Muscle of leg (tissue), 11 donors: Measurements from ENCODE around the gene CTDSP2. TPM values are rescaled to one million over a fixed set of nuclear protein-coding genes. Genes with fewer than 3 reads are reported as not detected.
"Not testable (repeated sequence)": the region's sequence is repeated elsewhere in the genome, so short reads cannot be mapped to it uniquely, and the experiment has no call there.

ENCODE experiments used
- DNase-seq: peaks from one replicate; pipeline ENCODE4 v3.0.0; 2013
- H3K27ac ChIP-seq: one replicate; pipeline ENCODE4 v1.5.1; 2013; ENCODE audit warnings: mild to moderate bottlenecking, low read length, control low read depth
- H3K27me3 ChIP-seq: one replicate; pipeline ENCODE4 v1.6.1; 2013; ENCODE audit warnings: low read length; ENCODE audit not compliant: control insufficient read depth, insufficient read depth
- H3K36me3 ChIP-seq: one replicate; pipeline ENCODE4 v1.6.1; 2013; ENCODE audit warnings: low read length; ENCODE audit not compliant: control insufficient read depth, insufficient read depth
- H3K4me1 ChIP-seq: one replicate; pipeline ENCODE4 v1.6.1; 2013; ENCODE audit warnings: low read length; ENCODE audit not compliant: control insufficient read depth, insufficient read depth
- H3K4me3 ChIP-seq: one replicate; pipeline ENCODE4 v1.5.1; 2013; ENCODE audit warnings: low read length, control low read depth
- H3K9me3 ChIP-seq: replicated peaks from 2 replicates; pipeline ENCODE4 v1.6.1; 2013; ENCODE audit warnings: low read depth, low read length; ENCODE audit not compliant: control insufficient read depth
- WGBS: methylation state at CpG from one replicate; pipeline ENCODE4 v1.1.5; 2013; ENCODE audit warnings: missing lambda C conversion rate; ENCODE audit not compliant: insufficient coverage; 5-methylcytosine and 5-hydroxymethylcytosine counted together
- polyA plus RNA-seq, 8 donors: library from polyadenylated mRNA; unstranded; fragments of 120-200 nt; gene quantifications; one replicate each; pipeline versions ENCODE4 v1.2.1 to v1.2.3, GENCODE V29; 2013; ENCODE audit warnings: inconsistent platforms in 1 of 8, low replicate concordance in 1 of 8; ENCODE audit not compliant: insufficient read length in 8 of 8, insufficient read depth in 1 of 8
- total RNA-seq: library from RNA; stranded (reverse); fragments of 120-200 nt; gene quantifications from one replicate; pipeline ENCODE4 v1.2.4, GENCODE V29; 2013

Gene CTDSP2
- total and polyA plus RNA-seq, 9 donors = 94.3 to 215 (median 191) TPM

DNA sequence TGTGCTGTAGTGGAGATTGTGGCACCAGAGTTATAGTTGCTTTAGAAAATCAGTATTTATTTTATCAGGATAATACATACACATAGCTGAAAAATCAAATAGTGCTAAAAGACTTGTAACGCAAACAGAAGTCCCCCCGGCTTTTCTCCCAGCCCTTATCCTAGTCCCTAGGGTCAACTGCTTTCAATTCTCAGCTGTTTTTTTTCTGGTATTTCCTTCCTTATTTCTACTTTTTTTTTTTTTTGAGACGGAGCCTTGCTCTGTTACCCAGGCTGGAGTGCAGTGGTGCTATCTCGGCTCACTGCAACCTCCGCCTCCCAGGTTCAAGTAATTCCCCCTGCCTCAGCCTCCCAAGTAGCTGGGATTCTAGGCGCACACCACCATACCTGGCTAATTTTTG, 8.4 kb upstream of the CTDSP2 start:
- no peak for DNase-seq
- H3K36me3 ChIP-seq = no peaks in the 10 kb centered on the region
- WGBS = 61% methylated on average over 2 of the region's 6 CpGs
- no peaks in the 10 kb centered on the region for H3K9me3 ChIP-seq
- no peak overlapping the region for H3K4me3 ChIP-seq
- H3K27ac ChIP-seq = no peak overlapping the region
- peaks cover 3% of the 10 kb centered on the region for H3K27me3 ChIP-seq
- peaks cover 39% of the 10 kb centered on the region for H3K4me1 ChIP-seq

GRCh38 chr12:57853864-57854556, 7.5 kb upstream of the CTDSP2 start:
- Histone ChIP-seq H3K27me3 (peaks cover 3% of the 10 kb centered on the region), H3K4me3 (no peak overlapping the region), H3K27ac (peak overlapping the region; percentile 90), H3K36me3 (no peaks in the 10 kb centered on the region), H3K9me3 (no peaks in the 10 kb centered on the region), H3K4me1 (peaks cover 39% of the 10 kb centered on the region)
- DNase-seq = no peak
- WGBS = 83% methylated on average over 2 of the region's 2 CpGs

DNA sequence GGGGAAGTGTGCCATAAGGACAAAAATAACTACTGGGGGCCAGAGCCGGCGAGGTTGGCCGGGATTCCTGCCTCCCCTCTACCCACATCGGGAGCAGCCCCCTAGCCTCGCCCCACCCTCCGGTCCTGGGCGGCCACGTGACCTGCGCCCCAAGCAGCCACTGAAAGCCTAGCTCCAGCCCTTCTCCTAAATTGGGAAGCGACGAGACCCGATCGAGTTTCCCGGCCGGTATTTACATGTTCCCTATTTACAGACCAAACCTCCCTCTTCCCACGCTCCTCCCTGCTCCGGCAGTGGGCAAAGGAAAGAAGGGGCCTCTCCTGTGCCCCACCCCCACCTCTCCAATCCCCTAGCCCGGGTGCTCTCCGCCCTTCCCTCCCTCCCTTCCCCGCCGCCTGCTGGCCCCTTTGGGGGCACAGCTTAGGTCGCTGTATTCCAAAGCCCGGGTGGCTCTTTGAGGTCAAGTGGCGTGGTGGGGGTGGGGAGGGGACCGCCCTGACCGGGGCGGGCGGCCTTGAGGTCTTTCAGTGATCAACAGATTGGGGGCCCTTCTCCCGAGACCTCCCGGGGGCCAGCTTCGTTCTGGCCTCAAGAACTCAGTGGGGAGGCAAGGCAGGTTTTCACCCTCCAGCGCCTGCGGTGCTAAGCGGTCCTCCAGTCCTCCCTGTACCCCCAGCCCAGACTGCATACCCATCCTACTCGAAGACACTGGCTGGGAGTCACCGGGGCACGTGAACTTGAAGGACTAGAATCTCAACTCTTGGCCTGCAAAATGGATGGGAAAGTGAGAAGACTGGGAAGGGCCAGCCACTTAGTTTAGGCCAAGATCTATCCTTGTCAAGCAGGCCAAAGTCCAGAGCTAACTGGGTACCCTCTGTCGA, 6.3 kb upstream of the CTDSP2 start:
- peaks cover 3% of the 10 kb centered on the region for H3K27me3 ChIP-seq
- peak; percentile 87 for DNase-seq
- WGBS = 7% methylated on average over 21 of the region's 38 CpGs
- peak overlapping the region; percentile 39 for H3K4me3 ChIP-seq
- no peaks in the 10 kb centered on the region for H3K9me3 ChIP-seq
- peaks cover 43% of the 10 kb centered on the region for H3K4me1 ChIP-seq
- no peaks in the 10 kb centered on the region for H3K36me3 ChIP-seq
- peak overlapping the region; percentile 90 for H3K27ac ChIP-seq

- Histone ChIP-seq H3K9me3 (no peaks in the 10 kb centered on the region), H3K36me3 (no peaks in the 10 kb centered on the region), H3K4me1 (peaks cover 48% of the 10 kb centered on the region), H3K27ac (peak overlapping the region; percentile 90), H3K27me3 (peaks cover 3% of the 10 kb centered on the region), H3K4me3 (peak overlapping the region; percentile 39)
- 61% methylated on average over 4 of the region's 11 CpGs for WGBS
- DNase-seq = no peak
Observed at GRCh38 chr12:57852200-57852599, 5.7 kb upstream of the CTDSP2 start.

- H3K4me3 ChIP-seq = no peak overlapping the region
- 67% methylated on average over 1 of the region's 1 CpG for WGBS
- H3K27ac ChIP-seq = peak overlapping the region; percentile 90
- no peaks in the 10 kb centered on the region for H3K36me3 ChIP-seq
- H3K27me3 ChIP-seq = peaks cover 3% of the 10 kb centered on the region
- H3K9me3 ChIP-seq = no peaks in the 10 kb centered on the region
- peaks cover 50% of the 10 kb centered on the region for H3K4me1 ChIP-seq
- no peak for DNase-seq
Observed at GRCh38 chr12:57851552-57851951, 5.0 kb upstream of the CTDSP2 start.

DNA sequence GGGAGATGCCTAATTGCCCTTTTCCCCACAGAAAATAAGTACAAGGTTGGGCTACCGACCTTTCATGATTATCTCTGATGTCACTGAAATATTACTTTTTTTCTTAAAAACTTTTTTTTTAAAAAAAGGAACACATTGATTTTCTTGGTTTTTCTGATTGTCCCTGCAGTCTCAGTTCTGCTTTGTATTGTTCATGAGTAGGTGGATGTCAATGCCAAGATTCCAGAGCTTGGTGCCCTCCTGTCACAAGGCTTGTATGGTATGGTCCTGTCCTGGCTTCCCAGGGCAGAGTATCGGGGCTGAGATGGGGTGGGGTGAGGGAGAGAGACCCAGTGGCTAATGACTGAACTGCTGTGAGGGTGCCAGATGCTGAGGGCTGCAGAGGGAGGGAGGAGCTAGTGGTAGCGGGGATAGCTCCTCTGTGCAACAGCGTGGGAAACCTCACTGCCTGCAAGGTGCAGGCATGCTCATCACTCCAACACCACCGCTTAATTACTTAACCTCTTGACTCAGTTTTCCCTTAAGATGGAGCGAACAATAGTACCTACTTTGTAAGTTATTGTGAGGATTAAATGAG, 4.4 kb upstream of the CTDSP2 start:
- whole genome bisulfite sequencing = 20% methylated on average over 1 of the region's 6 CpGs
- DNase-seq = no peak
- Histone ChIP-seq H3K36me3 (no peaks in the 10 kb centered on the region), H3K27me3 (peaks cover 3% of the 10 kb centered on the region), H3K4me3 (no peak overlapping the region), H3K9me3 (no peaks in the 10 kb centered on the region), H3K4me1 (peaks cover 50% of the 10 kb centered on the region), H3K27ac (no peak overlapping the region)

DNA sequence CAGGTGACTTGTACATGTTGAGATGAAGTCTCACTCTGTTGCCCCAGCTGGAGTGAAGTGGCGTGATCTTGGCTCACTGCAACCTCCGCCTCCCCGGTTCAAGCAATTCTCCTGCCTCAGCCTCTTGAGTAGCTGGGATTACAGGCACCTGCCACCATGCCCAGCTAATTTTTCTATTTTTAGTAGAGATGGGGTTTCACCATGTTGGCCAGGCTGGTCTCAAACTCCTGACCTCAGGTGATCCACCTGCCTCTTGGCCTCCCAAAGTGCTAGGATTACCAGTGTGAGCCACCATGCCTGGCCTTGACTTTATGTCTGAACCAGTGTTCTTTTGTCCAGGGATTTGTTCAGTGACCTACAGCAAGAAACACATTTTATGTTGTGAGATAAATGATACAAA, 2.9 kb upstream of the CTDSP2 start:
- not testable (repeated sequence) for DNase-seq, H3K4me3 ChIP-seq, H3K36me3 ChIP-seq, H3K27me3 ChIP-seq, H3K27ac ChIP-seq, H3K9me3 ChIP-seq
- peaks cover 52% of the 10 kb centered on the region for H3K4me1 ChIP-seq
- WGBS = no CpG with 5 or more reads among the region's 3 CpGs

DNA sequence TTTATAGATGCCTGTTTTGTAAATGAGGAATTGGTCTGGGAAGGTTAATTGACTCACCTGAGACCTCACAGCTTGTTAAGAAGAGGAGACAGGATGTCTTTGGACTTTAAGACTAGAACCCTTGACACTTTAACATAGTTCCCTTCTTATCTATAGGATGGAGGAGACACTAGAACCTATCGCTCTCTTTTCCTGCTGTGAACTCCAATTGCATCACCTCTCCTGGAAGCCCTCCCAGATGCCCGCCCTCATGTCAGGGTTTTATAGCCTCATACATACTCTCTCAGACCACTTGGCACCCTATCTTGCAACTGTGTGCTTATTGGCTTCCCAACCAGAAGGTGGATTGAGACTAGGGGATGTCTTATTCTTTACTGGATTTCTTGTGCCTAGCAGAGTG, 2.5 kb upstream of the CTDSP2 start:
- Histone ChIP-seq H3K27ac (no peak overlapping the region), H3K36me3 (no peaks in the 10 kb centered on the region), H3K27me3 (peaks cover 3% of the 10 kb centered on the region), H3K9me3 (no peaks in the 10 kb centered on the region), H3K4me1 (peaks cover 56% of the 10 kb centered on the region), H3K4me3 (no peak overlapping the region)
- no peak for DNase-seq
- WGBS = no CpG with 5 or more reads among the region's 2 CpGs

GRCh38 chr12:57848208-57848607, 1.7 kb upstream of the CTDSP2 start:
- Histone ChIP-seq H3K9me3 (no peaks in the 10 kb centered on the region), H3K4me1 (peaks cover 56% of the 10 kb centered on the region), H3K27me3 (peaks cover 3% of the 10 kb centered on the region), H3K36me3 (peaks cover 4% of the 10 kb centered on the region), H3K27ac (no peak overlapping the region), H3K4me3 (no peak overlapping the region)
- WGBS = no CpG with 5 or more reads among the region's 3 CpGs
- DNase-seq = no peak

GRCh38 chr12:57846285-57846576, 298 bp downstream of the CTDSP2 start:
- Histone ChIP-seq H3K4me1 (peaks cover 52% of the 10 kb centered on the region), H3K27me3 (no peaks in the 10 kb centered on the region), H3K4me3 (peak overlapping the region; percentile 92), H3K36me3 (peaks cover 12% of the 10 kb centered on the region), H3K9me3 (no peaks in the 10 kb centered on the region), H3K27ac (peak overlapping the region; percentile 97)
- DNase-seq = no peak
- WGBS = 0% methylated on average over 25 of the region's 26 CpGs
